ENCODE measurements around the gene PKD1L1.

- TF ChIP-seq, protein P1, sequence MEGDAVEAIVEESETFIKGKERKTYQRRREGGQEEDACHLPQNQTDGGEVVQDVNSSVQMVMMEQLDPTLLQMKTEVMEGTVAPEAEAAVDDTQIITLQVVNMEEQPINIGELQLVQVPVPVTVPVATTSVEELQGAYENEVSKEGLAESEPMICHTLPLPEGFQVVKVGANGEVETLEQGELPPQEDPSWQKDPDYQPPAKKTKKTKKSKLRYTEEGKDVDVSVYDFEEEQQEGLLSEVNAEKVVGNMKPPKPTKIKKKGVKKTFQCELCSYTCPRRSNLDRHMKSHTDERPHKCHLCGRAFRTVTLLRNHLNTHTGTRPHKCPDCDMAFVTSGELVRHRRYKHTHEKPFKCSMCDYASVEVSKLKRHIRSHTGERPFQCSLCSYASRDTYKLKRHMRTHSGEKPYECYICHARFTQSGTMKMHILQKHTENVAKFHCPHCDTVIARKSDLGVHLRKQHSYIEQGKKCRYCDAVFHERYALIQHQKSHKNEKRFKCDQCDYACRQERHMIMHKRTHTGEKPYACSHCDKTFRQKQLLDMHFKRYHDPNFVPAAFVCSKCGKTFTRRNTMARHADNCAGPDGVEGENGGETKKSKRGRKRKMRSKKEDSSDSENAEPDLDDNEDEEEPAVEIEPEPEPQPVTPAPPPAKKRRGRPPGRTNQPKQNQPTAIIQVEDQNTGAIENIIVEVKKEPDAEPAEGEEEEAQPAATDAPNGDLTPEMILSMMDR (IDR thresholded peaks at IDR 0.05): no peak
- TF ChIP-seq POLR2A (IDR thresholded peaks at IDR 0.05) (no peak), POLR2AphosphoS5 (IDR thresholded peaks at IDR 0.05) (no peak)
Measured at GRCh38 chr7:47885987-47886811, 62.1 kb downstream of the PKD1L1 start.

Measured in transverse colon (tissue), 4 donors.